ENCODE measurements around the gene RNPEP.

Gene RNPEP

GRCh38 chr1:201946224-201946908 lies 36.1 kb upstream of the RNPEP start, which contains the start of gene LMOD1:
Gene LMOD1 (minus strand): TSS chr1:201946548. CDS start chr1:201946340, 208 bp downstream.
- Histone ChIP-seq H4K20me1 (ENCODE audit: insufficient read depth, low read length) (no peaks in the 10 kb centered on the region), H3F3A (ENCODE audit: insufficient read depth, low read length) (no peaks in the 10 kb centered on the region), H3K27me3 (ENCODE audit: insufficient read depth, low read length) (0 out of 2 replicates have a peak, but pooled peaks cover 3% of the 10 kb centered on the region), H3K27ac (ENCODE audit: low read depth, low read length, poor library complexity, severe bottlenecking) (no peak within 1 kb of the TSS), H3K9me3 (ENCODE audit: low read length) (no peaks in the 10 kb centered on the region), H3K9ac (ENCODE audit: low read length) (no peak within 1 kb of the TSS), H3K79me2 (ENCODE audit: insufficient read depth, low read length) (no peaks in the 10 kb centered on the region), H3K4me3 (ENCODE audit: low read depth, low read length, poor library complexity, severe bottlenecking) (no peak within 1 kb of the TSS), H3K9me2 (ENCODE audit: low read depth, low read length) (no peaks in the 10 kb centered on the region), H2AFZ (ENCODE audit: low read length) (no peak within 1 kb of the TSS), H3K4me1 (ENCODE audit: insufficient read depth, low read length, severe bottlenecking) (no peaks in the 10 kb centered on the region), H3K4me2 (ENCODE audit: low read length) (no peak within 1 kb of the TSS), H3K36me3 (ENCODE audit: insufficient read depth, low read length) (no peaks in the 10 kb centered on the region)
- TF ChIP-seq CTCF (IDR thresholded peaks at IDR 0.05; ENCODE audit: low read length) (no peak), EZH2 (IDR thresholded peaks at IDR 0.05; ENCODE audit: borderline replicate concordance, low read length) (no peak)

GRCh38 chr1:201947697-201948008 lies 34.8 kb upstream of the RNPEP start:
- no peak overlapping the region for H2AFZ ChIP-seq (ENCODE audit: low read length)

GRCh38 chr1:201949491-201949890 lies 33.0 kb upstream of the RNPEP start:
- Histone ChIP-seq H3K9me2 (ENCODE audit: low read depth, low read length) (no peaks in the 10 kb centered on the region), H3K4me1 (ENCODE audit: insufficient read depth, low read length, severe bottlenecking) (peaks cover 3% of the 10 kb centered on the region), H3K27me3 (ENCODE audit: insufficient read depth, low read length) (0 out of 2 replicates have a peak, but pooled peaks cover 3% of the 10 kb centered on the region), H3K4me3 (ENCODE audit: low read depth, low read length, poor library complexity, severe bottlenecking) (no peak overlapping the region), H3K4me2 (ENCODE audit: low read length) (no peak overlapping the region), H4K20me1 (ENCODE audit: insufficient read depth, low read length) (no peaks in the 10 kb centered on the region), H3K36me3 (ENCODE audit: insufficient read depth, low read length) (no peaks in the 10 kb centered on the region), H3F3A (ENCODE audit: insufficient read depth, low read length) (no peaks in the 10 kb centered on the region), H3K79me2 (ENCODE audit: insufficient read depth, low read length) (no peaks in the 10 kb centered on the region), H3K9ac (ENCODE audit: low read length) (no peak overlapping the region), H3K9me3 (ENCODE audit: low read length) (no peaks in the 10 kb centered on the region), H2AFZ (ENCODE audit: low read length) (no peak overlapping the region), H3K27ac (ENCODE audit: low read depth, low read length, poor library complexity, severe bottlenecking) (no peak overlapping the region)
- TF ChIP-seq CTCF (IDR thresholded peaks at IDR 0.05; ENCODE audit: low read length) (no peak), EZH2 (IDR thresholded peaks at IDR 0.05; ENCODE audit: borderline replicate concordance, low read length) (no peak)

More at GRCh38 chr1:201947697-201948008, 34.8 kb upstream of the RNPEP start:
- H3K36me3 ChIP-seq (ENCODE audit: insufficient read depth, low read length), result no peaks in the 10 kb centered on the region
- H3K9ac ChIP-seq (ENCODE audit: low read length), result no peak overlapping the region
- H4K20me1 ChIP-seq (ENCODE audit: insufficient read depth, low read length), result no peaks in the 10 kb centered on the region
- no peaks in the 10 kb centered on the region for H3F3A ChIP-seq (ENCODE audit: insufficient read depth, low read length)
- H3K27ac ChIP-seq (ENCODE audit: low read depth, low read length, poor library complexity, severe bottlenecking), result no peak overlapping the region
- no peaks in the 10 kb centered on the region for H3K4me1 ChIP-seq (ENCODE audit: insufficient read depth, low read length, severe bottlenecking)
- 0 out of 2 replicates have a peak, but pooled peaks cover 3% of the 10 kb centered on the region for H3K27me3 ChIP-seq (ENCODE audit: insufficient read depth, low read length)
- H3K9me3 ChIP-seq (ENCODE audit: low read length), result no peaks in the 10 kb centered on the region
- H3K9me2 ChIP-seq (ENCODE audit: low read depth, low read length), result no peaks in the 10 kb centered on the region
- H3K79me2 ChIP-seq (ENCODE audit: insufficient read depth, low read length), result no peaks in the 10 kb centered on the region
- TF ChIP-seq CTCF (IDR thresholded peaks at IDR 0.05; ENCODE audit: low read length), result no peak
- no peak for TF ChIP-seq EZH2 (IDR thresholded peaks at IDR 0.05; ENCODE audit: borderline replicate concordance, low read length)
- H3K4me2 ChIP-seq (ENCODE audit: low read length), result no peak overlapping the region
- H3K4me3 ChIP-seq (ENCODE audit: low read depth, low read length, poor library complexity, severe bottlenecking), result no peak overlapping the region
